Natural killer cell (primary cell): ENCODE results near the gene ZNF592. TPM values are rescaled to one million over a fixed set of nuclear protein-coding genes. Genes with fewer than 3 reads are reported as not detected.

ENCODE experiments used
- ATAC-seq, 3 donors: fragments of 150-1000 bp in 2 of 3; fragments of 200-7000 bp in 1 of 3; cut with Tn5 transposase; 1 replicate in 1 of 3; 2 replicates in 2 of 3; pipeline ENCODE4 v1.10.0; 2021; ENCODE audit warnings: mild to moderate bottlenecking in 2 of 3, moderate library complexity in 2 of 3
- DNase-seq, 2 donors: peaks; one replicate each; pipeline versions ENCODE4 v3.0.0 to v3.0.0-alpha.2; 2013 to 2021; ENCODE audit warnings: mixed read lengths in 1 of 2
- H3K27ac ChIP-seq: one replicate; pipeline ENCODE4 v1.5.1; 2013; ENCODE audit warnings: mild to moderate bottlenecking, low read length
- H3K27me3 ChIP-seq: one replicate; pipeline ENCODE4 v1.6.1; 2013; ENCODE audit warnings: low read length; ENCODE audit not compliant: control insufficient read depth, insufficient read depth
- H3K36me3 ChIP-seq: one replicate; pipeline ENCODE4 v1.6.1; 2013; ENCODE audit warnings: low read length; ENCODE audit not compliant: control insufficient read depth, insufficient read depth
- H3K4me1 ChIP-seq: one replicate; pipeline ENCODE4 v1.6.1; 2013; ENCODE audit warnings: low read length; ENCODE audit not compliant: control insufficient read depth, insufficient read depth
- H3K4me3 ChIP-seq: one replicate; pipeline ENCODE4 v1.5.1; 2013; ENCODE audit warnings: low read length
- H3K9me3 ChIP-seq: one replicate; pipeline ENCODE4 v1.6.1; 2013; ENCODE audit warnings: low read length; ENCODE audit not compliant: control insufficient read depth, insufficient read depth
- H3K27ac Mint-ChIP-seq, 2 donors: one replicate each; pipeline ENCODE4 v1.8.0; 2022; ENCODE audit warnings: mild to moderate bottlenecking in 2 of 2, mixed read lengths in 2 of 2, moderate library complexity in 1 of 2
- H3K27me3 Mint-ChIP-seq, 2 donors: one replicate each; pipeline ENCODE4 v1.8.0; 2022; ENCODE audit warnings: low read depth in 2 of 2, mixed read lengths in 2 of 2
- H3K36me3 Mint-ChIP-seq: one replicate; pipeline ENCODE4 v1.8.0; 2022; ENCODE audit warnings: mixed read lengths
- H3K4me1 Mint-ChIP-seq, 2 donors: one replicate each; pipeline ENCODE4 v1.8.0; 2022; ENCODE audit warnings: mixed read lengths in 2 of 2
- H3K4me3 Mint-ChIP-seq: one replicate; pipeline ENCODE4 v1.8.0; 2022; ENCODE audit warnings: mild to moderate bottlenecking, moderate library complexity, mixed read lengths
- H3K9me3 Mint-ChIP-seq, 2 donors: one replicate each; pipeline ENCODE4 v1.8.0; 2022; ENCODE audit warnings: mixed read lengths in 2 of 2
- WGBS: methylation state at CpG from one replicate; pipeline ENCODE4 v1.1.7; 2013; ENCODE audit warnings: missing lambda C conversion rate; ENCODE audit not compliant: insufficient coverage; 5-methylcytosine and 5-hydroxymethylcytosine counted together
- intact Hi-C: fragments of 100-400 bp; cut with micrococcal nuclease; formaldehyde crosslinking; loops from one replicate; pipeline ENCODE4 v1.14.2; 2022
- total RNA-seq, 4 donors: library from RNA; stranded (reverse); fragments of 120-200 nt in 1 of 4; gene quantifications; one replicate each; pipeline versions ENCODE4 v1.2.3 to v1.2.4, GENCODE V29; 2013 to 2022
- TF ChIP-seq, protein P1 (sequence below): fragments of 200-600 bp; IDR thresholded peaks from one replicate; pipeline ENCODE4 v1.8.0; 2022; ENCODE audit warnings: antibody characterized with exemption

ZNF592 gene
- total RNA-seq, 3 donors from 2014 or later (not counting 1 experiment from before 2014, with no cell fraction given), result 38.0 to 43.8 (median 39.1) TPM

DNA sequence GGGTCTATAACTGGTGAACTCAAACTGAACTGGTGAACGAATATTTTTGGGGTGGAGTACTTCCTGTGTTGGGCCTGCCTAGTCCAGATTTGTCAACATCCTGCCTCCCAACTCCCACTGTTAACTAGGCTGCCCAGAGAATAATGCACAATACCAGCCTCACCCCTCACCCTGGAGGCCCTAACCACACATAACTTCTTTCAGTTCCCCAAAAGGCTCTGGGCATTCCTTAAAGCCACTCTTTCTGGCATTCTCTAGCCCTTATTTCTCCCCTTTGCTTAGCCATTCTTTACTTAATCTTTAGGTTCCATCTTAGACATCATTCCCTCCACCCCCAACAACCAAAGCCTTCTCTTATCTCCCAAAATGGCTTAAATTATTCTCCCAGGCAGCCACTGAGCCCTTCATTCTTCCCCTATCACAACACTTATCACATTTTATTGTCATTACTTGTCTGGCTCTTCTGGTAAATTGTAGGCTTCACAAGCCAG lies 23.3 kb upstream of the ZNF592 start:
- H3K9me3 ChIP-seq, result no peaks in the 10 kb centered on the region
- peaks cover 29 to 39% of the 10 kb centered on the region in 2 donors for H3K4me1 Mint-ChIP-seq
- peak overlapping the region; percentile 76 for H3K4me3 Mint-ChIP-seq
- no peaks in the 10 kb centered on the region for H3K27me3 Mint-ChIP-seq
- H3K4me3 ChIP-seq, result no peak overlapping the region
- ATAC-seq (peak; percentile 81 to 89 (median 83)), DNase-seq (peak in 1 of 2 donors; percentile 62)
- no peaks in the 10 kb centered on the region for H3K36me3 ChIP-seq
- H3K36me3 Mint-ChIP-seq, result no peaks in the 10 kb centered on the region
- H3K27ac Mint-ChIP-seq, result peak overlapping the region; percentile 89 to 96
- WGBS, result no CpG with 5 or more reads among the region's 1 CpG
- TF ChIP-seq, protein P1, sequence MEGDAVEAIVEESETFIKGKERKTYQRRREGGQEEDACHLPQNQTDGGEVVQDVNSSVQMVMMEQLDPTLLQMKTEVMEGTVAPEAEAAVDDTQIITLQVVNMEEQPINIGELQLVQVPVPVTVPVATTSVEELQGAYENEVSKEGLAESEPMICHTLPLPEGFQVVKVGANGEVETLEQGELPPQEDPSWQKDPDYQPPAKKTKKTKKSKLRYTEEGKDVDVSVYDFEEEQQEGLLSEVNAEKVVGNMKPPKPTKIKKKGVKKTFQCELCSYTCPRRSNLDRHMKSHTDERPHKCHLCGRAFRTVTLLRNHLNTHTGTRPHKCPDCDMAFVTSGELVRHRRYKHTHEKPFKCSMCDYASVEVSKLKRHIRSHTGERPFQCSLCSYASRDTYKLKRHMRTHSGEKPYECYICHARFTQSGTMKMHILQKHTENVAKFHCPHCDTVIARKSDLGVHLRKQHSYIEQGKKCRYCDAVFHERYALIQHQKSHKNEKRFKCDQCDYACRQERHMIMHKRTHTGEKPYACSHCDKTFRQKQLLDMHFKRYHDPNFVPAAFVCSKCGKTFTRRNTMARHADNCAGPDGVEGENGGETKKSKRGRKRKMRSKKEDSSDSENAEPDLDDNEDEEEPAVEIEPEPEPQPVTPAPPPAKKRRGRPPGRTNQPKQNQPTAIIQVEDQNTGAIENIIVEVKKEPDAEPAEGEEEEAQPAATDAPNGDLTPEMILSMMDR, result no peak
- peak overlapping the region; percentile 80 for H3K27ac ChIP-seq
- intact Hi-C loops, result no loop called here
- no peaks in the 10 kb centered on the region for H3K27me3 ChIP-seq
- no peaks in the 10 kb centered on the region for H3K9me3 Mint-ChIP-seq
- peaks cover 46% of the 10 kb centered on the region for H3K4me1 ChIP-seq

DNA sequence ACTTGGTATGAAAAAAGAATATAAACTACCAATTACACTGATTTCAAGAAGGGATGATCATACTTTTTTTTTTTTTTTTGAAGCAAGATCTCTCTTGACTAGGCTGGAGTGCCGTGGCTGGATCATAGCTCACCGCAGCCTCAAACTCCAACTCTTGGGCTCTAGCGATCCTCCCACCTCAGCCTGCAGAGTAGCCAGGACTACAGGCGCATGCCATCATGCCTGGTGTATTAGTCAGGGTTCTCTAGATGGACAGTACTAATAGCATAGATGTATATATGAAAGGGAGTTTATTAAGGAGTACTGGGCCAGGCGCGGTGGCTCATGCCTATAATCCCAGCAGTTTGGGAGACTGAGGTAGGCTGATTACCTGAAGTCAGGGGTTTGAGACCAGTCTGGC lies 21.0 kb upstream of the ZNF592 start:
- intact Hi-C loops, result no loop called here
- TF ChIP-seq, protein P1, result no peak
- DNase-seq (no peak), ATAC-seq (no peak)
- Histone ChIP-seq H3K36me3 (no peaks in the 10 kb centered on the region), H3K4me3 (no peak overlapping the region), H3K9me3 (no peaks in the 10 kb centered on the region), H3K27me3 (no peaks in the 10 kb centered on the region), H3K4me1 (peaks cover 37% of the 10 kb centered on the region), H3K27ac (no peak overlapping the region)
- Mint-ChIP-seq H3K4me3 (no peak overlapping the region), H3K27ac (peak overlapping the region; percentile 31 to 40), H3K27me3 (no peaks in the 10 kb centered on the region), H3K9me3 (no peaks in the 10 kb centered on the region), H3K4me1 (peaks cover 19 to 28% of the 10 kb centered on the region in 2 donors), H3K36me3 (no peaks in the 10 kb centered on the region)
- WGBS, result over 99% methylated on average over 6 of the region's 6 CpGs

DNA sequence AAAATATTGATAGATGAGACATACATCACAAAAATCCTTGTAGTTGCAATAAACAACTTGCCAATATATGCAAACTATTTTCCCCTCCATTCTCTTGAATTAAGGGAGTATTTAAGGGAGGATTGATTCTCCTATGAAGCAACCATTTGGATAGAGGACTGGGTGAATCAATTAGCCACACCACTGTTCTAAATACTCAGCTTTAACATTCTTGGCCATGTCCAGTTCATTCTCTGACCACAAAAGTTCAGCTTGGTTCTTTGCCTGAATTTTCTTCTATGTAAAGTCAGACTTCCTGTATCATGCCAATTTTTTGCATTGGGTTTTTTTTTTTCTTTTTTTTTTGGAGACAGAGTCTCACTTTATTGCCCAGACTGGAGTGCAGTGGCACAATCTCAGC lies 16.6 kb upstream of the ZNF592 start:
- H3K27me3 ChIP-seq, result no peaks in the 10 kb centered on the region
- H3K9me3 ChIP-seq, result no peaks in the 10 kb centered on the region
- Mint-ChIP-seq H3K9me3 (no peaks in the 10 kb centered on the region), H3K4me3 (no peak overlapping the region), H3K27me3 (no peaks in the 10 kb centered on the region), H3K27ac (no peak overlapping the region), H3K36me3 (no peaks in the 10 kb centered on the region), H3K4me1 (peaks cover 36 to 41% of the 10 kb centered on the region in 2 donors)
- H3K36me3 ChIP-seq, result no peaks in the 10 kb centered on the region
- peaks cover 43% of the 10 kb centered on the region for H3K4me1 ChIP-seq
- intact Hi-C loops, result no loop called here
- H3K4me3 ChIP-seq, result no peak overlapping the region
- H3K27ac ChIP-seq, result no peak overlapping the region
- TF ChIP-seq, protein P1, result no peak
- no peak for ATAC-seq
- DNase-seq, result no peak
